Umbilical cord (tissue), 2 donors: ENCODE data around the gene MRFAP1. TPM values are rescaled to one million over a fixed set of nuclear protein-coding genes. Genes with fewer than 3 reads are reported as not detected.

Experiments
- DNase-seq: peaks from one replicate; pipeline ENCODE4 v3.0.0-alpha.2; 2015; ENCODE audit warnings: low spot score
- total RNA-seq: library from RNA; depleted of rRNA; stranded (reverse); fragments of >200 nt; gene quantifications from one replicate; pipeline ENCODE4 v1.2.3, GENCODE V29; 2014; ENCODE audit warnings: low replicate concordance; ENCODE audit not compliant: insufficient read depth

MRFAP1 gene
- total RNA-seq: 63.6 TPM

DNA sequence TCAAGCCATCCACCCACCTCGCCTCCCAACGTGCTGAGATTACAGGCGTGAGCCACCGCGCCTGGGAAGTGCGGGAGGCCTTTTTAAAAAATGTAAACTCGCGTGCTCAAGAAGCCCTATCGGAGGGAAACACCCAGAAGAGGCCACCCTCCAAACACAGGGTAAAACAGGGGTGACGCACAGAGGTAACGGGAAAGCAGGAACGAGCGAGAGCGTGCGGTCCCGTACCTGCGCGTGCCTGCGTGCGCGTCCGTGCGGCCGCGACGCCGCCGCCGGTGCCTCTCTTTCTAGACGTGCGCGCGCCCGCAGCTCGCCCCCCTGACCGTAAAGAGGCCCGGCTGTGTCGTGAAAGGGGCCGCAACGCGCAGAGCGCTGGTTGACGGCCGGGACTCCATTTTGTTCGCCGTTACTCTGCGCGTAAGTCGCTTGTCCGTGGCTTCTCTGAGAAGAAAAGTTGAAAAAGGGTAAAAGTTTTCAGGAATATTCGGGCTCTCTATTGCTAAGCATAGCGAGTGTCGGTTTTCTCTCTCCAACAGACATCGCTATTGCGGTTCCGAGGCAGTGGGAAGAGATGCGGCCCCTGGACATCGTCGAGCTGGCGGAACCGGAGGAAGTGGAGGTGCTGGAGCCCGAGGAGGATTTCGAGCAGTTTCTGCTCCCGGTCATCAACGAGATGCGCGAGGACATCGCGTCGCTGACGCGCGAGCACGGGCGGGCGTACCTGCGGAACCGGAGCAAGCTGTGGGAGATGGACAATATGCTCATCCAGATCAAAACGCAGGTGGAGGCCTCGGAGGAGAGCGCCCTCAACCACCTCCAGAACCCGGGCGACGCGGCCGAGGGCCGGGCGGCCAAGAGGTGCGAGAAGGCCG, at the start of gene MRFAP1:
TSS of gene MRFAP1 (plus strand) at position 394 of the 872 bp plus-strand sequence. CDS start at position 572, 178 bp downstream.
- DNase-seq: peak; percentile 97

DNA sequence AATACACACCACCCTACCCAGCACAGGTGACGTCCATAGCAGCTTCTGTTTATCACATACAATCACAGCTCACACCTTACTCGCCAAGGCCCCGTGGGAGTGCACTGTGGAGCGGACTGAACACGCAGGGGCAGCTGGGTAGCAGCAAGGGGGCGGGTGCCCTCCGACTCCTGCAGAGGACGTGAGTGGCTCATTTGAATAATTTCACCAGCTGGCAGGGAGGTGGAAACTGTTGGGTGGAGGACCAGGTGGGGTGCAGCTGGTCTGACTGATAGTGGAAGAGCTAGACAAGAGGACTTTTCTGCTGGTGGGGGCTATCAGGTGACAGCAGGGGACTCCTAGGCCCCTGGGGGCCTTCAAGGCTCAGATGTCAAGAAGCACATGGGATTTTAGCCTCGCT, 49.2 kb upstream of the MRFAP1 start:
- no peak for DNase-seq

DNA sequence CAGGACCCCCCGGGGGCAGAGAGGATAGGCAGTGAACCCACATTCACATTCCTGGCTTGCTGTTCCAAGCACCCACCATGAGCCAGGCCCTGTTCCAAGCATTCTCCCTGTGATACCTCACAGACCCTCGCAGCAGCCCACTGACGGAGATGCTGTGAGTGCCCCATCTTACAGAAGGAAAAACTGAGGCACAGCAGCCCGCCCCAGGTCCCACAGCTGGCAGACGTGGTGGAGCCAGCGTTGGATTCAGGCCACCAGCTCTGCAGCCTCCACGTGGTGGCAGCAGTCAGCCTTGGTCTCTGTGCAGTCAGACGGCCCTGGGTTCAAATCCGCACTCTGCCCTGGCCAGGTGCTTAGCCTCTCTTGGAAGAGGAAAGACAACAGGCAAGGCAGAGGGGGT, 48.7 kb upstream of the MRFAP1 start:
- DNase-seq: no peak

DNA sequence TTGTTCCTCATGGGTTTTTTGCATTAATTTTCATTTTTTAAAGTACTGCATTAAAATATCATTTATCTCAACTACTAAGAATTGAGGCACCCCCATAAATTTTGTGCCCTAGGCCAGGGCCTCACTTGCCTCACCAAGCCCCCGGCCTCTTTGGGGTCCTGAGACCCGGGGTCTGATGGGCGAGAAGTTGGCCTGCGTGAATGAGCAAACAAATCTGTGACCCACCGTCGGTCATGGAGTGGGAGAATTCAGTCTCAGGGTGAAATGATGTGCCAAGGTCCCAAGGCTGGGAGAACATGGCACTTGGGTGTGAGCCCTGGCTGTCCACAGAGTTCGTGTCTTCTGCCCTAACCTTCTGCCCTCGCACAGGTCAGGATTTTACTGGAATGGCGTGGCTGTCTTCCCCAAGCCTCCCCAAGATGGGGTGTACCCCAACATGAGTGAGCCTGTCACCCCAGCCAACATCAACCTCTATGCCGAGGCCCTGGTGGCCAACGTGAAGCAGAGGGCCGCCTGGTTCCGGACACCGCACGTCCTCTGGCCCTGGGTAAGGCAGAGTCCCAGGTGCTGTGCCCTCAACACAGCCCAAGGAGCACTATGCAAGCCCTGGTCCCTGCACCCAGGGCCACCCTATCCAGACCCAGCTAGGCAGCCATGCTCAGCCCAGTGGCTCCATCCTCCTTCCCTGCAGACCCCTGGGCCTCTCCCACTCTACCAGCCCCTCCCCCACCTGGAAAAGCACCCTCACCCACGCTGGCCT, 47.5 kb upstream of the MRFAP1 start:
- no peak for DNase-seq

DNA sequence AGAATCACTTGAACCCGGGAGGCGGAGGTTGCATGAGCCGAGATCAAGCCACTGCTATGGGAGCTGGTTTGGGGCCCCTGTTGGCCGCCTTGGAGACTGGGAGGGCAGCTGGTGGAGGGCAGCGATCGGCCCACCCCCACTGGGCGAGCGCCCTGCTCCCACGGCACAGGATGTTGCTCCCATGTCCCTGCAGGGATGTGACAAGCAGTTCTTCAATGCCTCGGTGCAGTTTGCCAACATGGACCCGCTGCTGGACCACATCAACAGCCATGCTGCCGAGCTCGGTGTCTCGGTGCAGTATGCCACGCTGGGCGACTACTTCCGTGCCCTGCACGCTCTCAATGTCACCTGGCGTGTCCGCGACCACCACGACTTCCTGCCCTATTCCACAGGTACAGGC, 46.1 kb upstream of the MRFAP1 start:
- no peak for DNase-seq

- DNase-seq: no peak
These were observed 45.6 kb upstream of the MRFAP1 start for GRCh38 chr4:6594826-6595355.

DNA sequence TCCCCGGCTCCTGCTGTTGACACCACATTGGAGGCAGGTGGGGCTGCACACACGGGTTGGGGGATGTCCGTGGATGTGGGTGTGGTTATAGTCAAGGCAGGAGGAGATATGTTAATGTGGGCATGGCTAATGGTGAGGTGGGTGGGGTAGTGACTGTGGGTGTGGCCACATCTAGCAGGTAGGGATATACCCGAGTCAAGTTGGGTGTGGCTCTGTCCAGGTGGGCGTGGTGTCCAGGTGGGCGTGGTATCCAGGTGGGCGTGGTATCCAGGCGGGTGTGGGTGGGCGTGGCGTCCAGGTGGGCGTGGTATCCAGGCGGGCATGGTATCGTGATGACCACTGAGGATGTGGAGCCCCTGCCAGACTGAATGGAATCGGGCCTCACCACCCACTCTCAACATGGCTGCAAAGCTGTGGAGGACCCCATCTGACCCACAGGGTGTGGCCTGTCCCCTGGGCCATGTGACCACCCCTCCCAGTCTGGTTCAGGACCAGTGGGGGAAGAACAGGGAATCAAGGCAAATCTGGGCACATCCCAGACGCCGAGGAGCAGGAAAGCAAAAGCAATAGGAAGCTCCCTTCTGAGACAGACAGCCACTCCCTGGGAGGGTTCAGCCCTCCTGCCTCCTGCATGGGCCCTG, 44.5 kb upstream of the MRFAP1 start:
- no peak for DNase-seq

DNA sequence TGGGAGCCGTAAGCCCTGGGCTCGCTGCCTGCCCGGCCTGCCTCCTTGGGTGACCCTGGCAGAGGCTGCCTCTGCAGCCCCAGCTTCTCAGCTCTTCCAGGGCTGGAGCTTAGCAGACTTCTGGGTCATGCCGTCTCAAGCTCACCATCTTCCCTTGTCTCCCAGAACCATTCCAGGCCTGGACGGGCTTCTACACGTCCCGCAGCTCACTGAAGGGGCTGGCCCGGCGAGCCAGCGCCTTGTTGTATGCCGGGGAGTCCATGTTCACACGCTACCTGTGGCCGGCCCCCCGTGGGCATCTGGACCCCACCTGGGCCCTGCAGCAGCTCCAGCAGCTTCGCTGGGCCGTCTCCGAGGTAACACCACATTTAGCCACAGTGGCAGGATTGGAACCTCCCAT, 43.5 kb upstream of the MRFAP1 start:
- DNase-seq: no peak

GRCh38 chr4:6598127-6598526, 42.4 kb upstream of the MRFAP1 start:
- DNase-seq: no peak

DNA sequence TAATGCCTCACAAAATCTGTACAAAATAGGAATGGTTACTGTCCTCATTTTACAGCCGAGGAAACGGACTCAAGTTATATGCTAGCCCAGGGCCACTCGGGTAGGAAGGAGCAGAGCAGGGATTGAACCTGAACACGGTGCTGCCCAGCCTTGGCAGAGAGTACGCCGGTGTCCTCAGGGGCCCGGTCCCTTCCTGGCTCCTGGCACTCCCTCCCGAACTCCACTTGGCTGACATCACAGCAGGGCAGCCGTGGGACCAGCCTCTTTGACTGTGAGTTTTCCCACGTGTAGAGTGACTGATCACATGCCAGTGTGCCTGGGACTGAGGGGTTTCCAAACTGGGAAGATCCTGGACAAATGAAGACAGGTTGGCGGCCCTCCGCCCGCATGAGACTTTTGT, 41.8 kb upstream of the MRFAP1 start:
- DNase-seq: no peak

GRCh38 chr4:6601661-6602250, 38.7 kb upstream of the MRFAP1 start:
- DNase-seq: no peak

DNA sequence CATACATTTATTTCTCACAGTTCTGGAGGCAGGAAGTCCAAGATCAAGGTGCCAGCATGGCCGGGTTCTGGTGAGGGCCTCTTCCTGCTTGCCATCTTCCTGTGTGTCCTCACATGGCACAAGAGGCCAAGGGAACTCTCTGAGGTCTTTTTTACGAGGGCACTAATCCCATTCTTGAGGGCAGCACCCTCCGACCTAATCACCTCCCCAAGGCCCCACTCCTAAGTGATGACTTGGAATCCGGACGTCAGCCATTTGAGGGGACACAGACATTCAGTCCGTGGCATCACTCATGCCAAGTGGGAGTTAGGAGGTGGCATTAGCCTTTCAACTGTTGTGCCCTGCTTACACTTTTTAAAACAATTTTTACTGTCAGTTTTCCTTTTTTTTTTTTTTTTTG, 38.2 kb upstream of the MRFAP1 start:
- DNase-seq: no peak

- no peak for DNase-seq
These were observed 37.4 kb upstream of the MRFAP1 start for GRCh38 chr4:6603128-6603527.

GRCh38 chr4:6605114-6605513, 35.4 kb upstream of the MRFAP1 start:
- no peak for DNase-seq

GRCh38 chr4:6605605-6606004, 34.9 kb upstream of the MRFAP1 start:
- no peak for DNase-seq

GRCh38 chr4:6606465-6607235, 33.8 kb upstream of the MRFAP1 start:
- DNase-seq: no peak

- no peak for DNase-seq
These were observed 33.0 kb upstream of the MRFAP1 start for GRCh38 chr4:6607368-6608055.

- no peak for DNase-seq
These were observed 31.6 kb upstream of the MRFAP1 start for GRCh38 chr4:6608758-6609414.

DNA sequence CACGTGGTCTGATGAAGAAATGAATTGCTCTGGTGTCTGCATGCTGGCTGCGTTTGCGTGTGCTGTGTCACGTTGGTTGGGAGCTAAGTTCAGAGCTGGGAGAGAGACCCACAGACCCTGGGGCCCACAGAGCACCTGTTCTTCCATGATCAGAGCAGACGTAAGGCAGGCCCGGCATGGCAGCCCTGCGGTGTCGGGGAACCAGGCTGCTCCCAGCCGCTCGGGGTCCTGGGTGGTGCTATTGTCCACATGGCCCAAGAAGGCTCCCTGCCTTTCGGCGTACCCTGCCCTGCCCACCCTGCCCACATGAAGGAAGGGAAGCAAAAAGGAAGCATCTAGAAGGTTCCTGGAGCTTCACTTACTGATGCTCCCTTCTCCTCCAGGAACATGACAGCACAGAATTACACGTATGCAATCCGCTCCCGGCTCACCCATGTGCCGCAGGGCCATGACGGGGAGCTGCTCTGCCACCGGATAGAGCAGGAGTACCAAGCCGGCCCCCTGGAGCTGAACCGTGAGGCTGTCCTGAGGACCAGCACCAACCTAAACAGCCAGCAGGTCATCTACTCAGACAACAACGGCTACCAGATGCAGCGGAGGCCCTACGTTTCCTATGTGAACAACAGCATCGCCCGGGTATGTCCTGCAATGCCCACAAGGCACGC, 30.9 kb upstream of the MRFAP1 start:
- no peak for DNase-seq
